PC-3 (cell line): ENCODE results near the gene TMEM98.

Experiments
- EZH2 ChIP-seq: fragments of 300-600 bp; sonication (generic); IDR thresholded peaks from one replicate; pipeline ENCODE4 v1.6.1; 2017; ENCODE audit warnings: antibody characterized with exemption, mild to moderate bottlenecking, low read length; ENCODE audit not compliant: unreplicated experiment
- EZH2phosphoT487 ChIP-seq: fragments of 300-600 bp; sonication (generic); IDR thresholded peaks from 2 replicates; pipeline ENCODE4 v1.6.1; 2018; ENCODE audit warnings: mild to moderate bottlenecking, antibody characterized with exemption, low read length, borderline replicate concordance
- TF ChIP-seq, protein P1 (sequence below): fragments of 300-600 bp; sonication (generic); conservative IDR thresholded peaks from 2 replicates; pipeline ENCODE4 v1.5.1; 2017; ENCODE audit warnings: antibody characterized with exemption, low read depth, mild to moderate bottlenecking, low read length

- TF ChIP-seq, protein P1, sequence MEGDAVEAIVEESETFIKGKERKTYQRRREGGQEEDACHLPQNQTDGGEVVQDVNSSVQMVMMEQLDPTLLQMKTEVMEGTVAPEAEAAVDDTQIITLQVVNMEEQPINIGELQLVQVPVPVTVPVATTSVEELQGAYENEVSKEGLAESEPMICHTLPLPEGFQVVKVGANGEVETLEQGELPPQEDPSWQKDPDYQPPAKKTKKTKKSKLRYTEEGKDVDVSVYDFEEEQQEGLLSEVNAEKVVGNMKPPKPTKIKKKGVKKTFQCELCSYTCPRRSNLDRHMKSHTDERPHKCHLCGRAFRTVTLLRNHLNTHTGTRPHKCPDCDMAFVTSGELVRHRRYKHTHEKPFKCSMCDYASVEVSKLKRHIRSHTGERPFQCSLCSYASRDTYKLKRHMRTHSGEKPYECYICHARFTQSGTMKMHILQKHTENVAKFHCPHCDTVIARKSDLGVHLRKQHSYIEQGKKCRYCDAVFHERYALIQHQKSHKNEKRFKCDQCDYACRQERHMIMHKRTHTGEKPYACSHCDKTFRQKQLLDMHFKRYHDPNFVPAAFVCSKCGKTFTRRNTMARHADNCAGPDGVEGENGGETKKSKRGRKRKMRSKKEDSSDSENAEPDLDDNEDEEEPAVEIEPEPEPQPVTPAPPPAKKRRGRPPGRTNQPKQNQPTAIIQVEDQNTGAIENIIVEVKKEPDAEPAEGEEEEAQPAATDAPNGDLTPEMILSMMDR, result no peak
- TF ChIP-seq EZH2, result no peak
- TF ChIP-seq EZH2phosphoT487, result no peak
These were observed 42.3 kb downstream of the TMEM98 start for GRCh38 chr17:32970281-32970680.
